Nephron progenitor cell (in vitro differentiated cells): ENCODE measurements around the gene LAPTM5.

Source experiments
- DNase-seq: peaks from one replicate; pipeline ENCODE4 v3.0.0; 2021
- H3K27ac Mint-ChIP-seq: 2 replicates; pipeline ENCODE4 v1.8.0; 2021; ENCODE audit warnings: mild to moderate bottlenecking, moderate library complexity, mixed read lengths
- H3K27me3 Mint-ChIP-seq: 2 replicates; pipeline ENCODE4 v1.8.0; 2021; ENCODE audit warnings: mild to moderate bottlenecking, low read depth, mixed read lengths; ENCODE audit not compliant: poor library complexity
- H3K36me3 Mint-ChIP-seq: 2 replicates; pipeline ENCODE4 v1.8.0; 2021; ENCODE audit warnings: low read depth, mixed read lengths
- H3K4me1 Mint-ChIP-seq: 2 replicates; pipeline ENCODE4 v1.8.0; 2021; ENCODE audit warnings: mixed read lengths
- H3K4me3 Mint-ChIP-seq: 2 replicates; pipeline ENCODE4 v1.8.0; 2021; ENCODE audit warnings: mild to moderate bottlenecking, moderate library complexity, mixed read lengths
- H3K9me3 Mint-ChIP-seq: 2 replicates; pipeline ENCODE4 v1.8.0; 2021; ENCODE audit warnings: mild to moderate bottlenecking, moderate library complexity, mixed read lengths
- TF ChIP-seq, protein P1 (sequence below): fragments of 200-600 bp; sonication (generic); IDR thresholded peaks from 2 replicates; pipeline ENCODE4 v1.5.0; 2021; ENCODE audit warnings: antibody characterized with exemption

The LAPTM5 gene

DNA sequence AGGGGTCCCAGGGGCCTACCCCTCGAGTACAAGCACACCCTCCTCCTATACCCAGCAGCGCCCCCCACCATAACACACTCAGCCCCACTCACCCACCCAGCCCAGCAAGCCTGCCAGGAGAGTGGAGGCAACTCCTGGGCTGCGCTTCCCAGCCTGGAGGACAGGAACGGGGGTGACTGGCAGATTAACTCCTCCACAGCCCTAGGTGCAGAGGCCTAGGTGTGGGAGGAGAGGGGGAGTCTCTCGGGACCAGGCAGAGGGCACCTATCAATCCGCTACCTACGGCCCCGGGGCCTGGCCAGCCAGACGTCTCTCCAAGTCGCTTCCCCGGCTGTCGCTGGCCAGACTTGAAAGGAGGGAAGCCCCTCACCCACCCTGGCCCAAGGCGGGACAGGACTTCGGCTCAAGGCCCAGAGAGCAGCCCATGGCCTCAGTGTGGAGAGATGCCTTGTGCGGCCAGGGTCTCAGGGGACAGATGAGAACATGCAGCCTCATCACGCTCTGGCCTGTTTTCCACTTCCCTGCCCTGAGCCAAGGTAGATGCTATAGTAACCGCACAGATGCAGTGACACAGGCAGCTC, 59.1 kb downstream of the LAPTM5 start:
- Mint-ChIP-seq H3K9me3 (no peaks in the 10 kb centered on the region), H3K4me1 (peaks cover 29% of the 10 kb centered on the region), H3K27me3 (peaks cover 6% of the 10 kb centered on the region), H3K36me3 (no peaks in the 10 kb centered on the region), H3K27ac (no peak overlapping the region), H3K4me3 (no peak overlapping the region)
- TF ChIP-seq, protein P1, sequence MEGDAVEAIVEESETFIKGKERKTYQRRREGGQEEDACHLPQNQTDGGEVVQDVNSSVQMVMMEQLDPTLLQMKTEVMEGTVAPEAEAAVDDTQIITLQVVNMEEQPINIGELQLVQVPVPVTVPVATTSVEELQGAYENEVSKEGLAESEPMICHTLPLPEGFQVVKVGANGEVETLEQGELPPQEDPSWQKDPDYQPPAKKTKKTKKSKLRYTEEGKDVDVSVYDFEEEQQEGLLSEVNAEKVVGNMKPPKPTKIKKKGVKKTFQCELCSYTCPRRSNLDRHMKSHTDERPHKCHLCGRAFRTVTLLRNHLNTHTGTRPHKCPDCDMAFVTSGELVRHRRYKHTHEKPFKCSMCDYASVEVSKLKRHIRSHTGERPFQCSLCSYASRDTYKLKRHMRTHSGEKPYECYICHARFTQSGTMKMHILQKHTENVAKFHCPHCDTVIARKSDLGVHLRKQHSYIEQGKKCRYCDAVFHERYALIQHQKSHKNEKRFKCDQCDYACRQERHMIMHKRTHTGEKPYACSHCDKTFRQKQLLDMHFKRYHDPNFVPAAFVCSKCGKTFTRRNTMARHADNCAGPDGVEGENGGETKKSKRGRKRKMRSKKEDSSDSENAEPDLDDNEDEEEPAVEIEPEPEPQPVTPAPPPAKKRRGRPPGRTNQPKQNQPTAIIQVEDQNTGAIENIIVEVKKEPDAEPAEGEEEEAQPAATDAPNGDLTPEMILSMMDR: no peak
- DNase-seq: no peak

DNA sequence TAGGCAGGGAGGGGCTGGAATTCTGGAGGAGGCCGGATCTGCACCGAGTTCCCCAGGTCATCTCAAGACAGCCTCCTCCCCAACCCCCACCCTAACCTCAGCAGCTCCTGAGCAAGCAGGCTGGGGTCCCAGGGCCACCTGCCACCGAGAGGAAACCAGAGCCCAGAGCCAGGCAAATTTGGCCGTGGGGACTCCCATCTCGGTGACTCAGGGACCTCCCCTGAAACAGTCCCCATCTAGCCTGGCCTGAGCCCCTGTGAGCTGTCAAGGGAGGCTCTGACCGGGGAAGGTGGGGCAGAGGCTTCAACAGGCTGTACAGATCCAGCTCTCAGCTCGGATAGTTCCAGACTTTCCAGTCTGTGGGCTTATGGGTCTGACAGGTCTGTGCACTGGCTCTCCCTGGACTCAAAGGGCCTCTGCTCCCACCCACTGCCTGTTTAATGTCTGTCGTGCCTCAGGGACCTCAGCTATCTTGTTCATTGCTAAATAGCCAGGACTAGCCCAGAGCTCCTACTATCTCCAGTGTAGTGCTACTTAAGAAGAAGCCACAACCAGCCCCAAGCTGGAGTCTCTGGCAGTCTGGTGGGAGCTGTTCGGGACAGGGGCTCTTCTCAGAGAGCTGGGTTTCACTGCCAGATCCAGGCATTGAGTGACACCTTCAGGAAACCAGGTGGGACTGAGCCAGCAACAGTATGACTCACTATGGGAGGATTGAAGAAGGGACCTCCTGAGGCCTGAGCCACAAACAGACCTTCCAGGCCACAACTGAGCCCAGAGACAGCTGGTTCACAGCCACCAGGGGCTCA, 59.8 kb downstream of the LAPTM5 start:
- H3K27ac Mint-ChIP-seq: no peak overlapping the region

DNA sequence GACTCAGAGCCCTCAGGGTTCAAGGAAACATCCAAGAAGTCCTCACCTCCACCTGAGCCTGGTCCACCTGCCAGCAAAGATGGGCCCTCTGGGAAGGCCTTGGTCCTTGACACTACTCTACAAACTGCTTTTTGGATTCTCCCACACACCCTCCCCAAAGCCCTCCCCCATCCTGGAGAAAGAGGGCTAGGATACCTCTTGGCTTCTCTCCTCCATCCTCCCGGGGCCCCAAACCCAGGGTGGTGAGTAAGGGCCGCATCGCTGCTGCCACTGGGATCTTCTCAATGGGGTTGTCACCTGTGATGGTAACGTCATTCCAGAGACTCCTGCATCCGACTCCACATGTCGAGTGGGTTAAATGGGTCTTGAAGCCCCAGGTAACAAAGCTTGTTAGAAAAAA, 60.7 kb downstream of the LAPTM5 start:
- Mint-ChIP-seq H3K27ac (no peak overlapping the region), H3K4me1 (peaks cover 43% of the 10 kb centered on the region), H3K36me3 (no peaks in the 10 kb centered on the region), H3K9me3 (no peaks in the 10 kb centered on the region), H3K4me3 (no peak overlapping the region), H3K27me3 (peaks cover 6% of the 10 kb centered on the region)
- DNase-seq: no peak
- TF ChIP-seq, protein P1: no peak

More for the DNA sequence above, 59.8 kb downstream of the LAPTM5 start:
- Mint-ChIP-seq H3K9me3 (no peaks in the 10 kb centered on the region), H3K4me3 (no peak overlapping the region), H3K36me3 (no peaks in the 10 kb centered on the region), H3K4me1 (peaks cover 33% of the 10 kb centered on the region), H3K27me3 (peaks cover 6% of the 10 kb centered on the region)
- DNase-seq: no peak
- TF ChIP-seq, protein P1: no peak

DNA sequence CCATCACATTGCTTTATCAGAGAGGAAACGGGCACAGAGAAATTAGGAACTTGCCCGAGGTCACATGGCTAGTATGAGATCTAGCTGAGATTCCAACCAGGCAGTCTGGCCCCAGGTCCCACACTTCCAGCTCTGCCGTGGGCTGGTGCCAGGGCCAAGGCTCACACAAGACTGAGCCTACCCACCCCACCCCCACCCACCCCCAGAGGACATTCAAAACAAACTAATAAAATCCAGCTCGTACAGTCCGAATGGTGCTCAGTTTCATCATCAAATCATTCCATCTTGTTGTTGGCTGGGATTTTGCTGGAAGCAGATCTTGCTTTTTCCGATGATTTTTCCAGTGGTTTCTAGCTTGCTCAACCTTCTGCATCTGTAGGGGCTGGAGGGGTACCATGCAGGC, 62.1 kb downstream of the LAPTM5 start:
- peaks cover 13% of the 10 kb centered on the region for H3K27me3 Mint-ChIP-seq
- no peak overlapping the region for H3K27ac Mint-ChIP-seq
- peaks cover 56% of the 10 kb centered on the region for H3K4me1 Mint-ChIP-seq
- TF ChIP-seq, protein P1: no peak
- no peaks in the 10 kb centered on the region for H3K9me3 Mint-ChIP-seq
- no peak overlapping the region for H3K4me3 Mint-ChIP-seq
- H3K36me3 Mint-ChIP-seq: no peaks in the 10 kb centered on the region
- DNase-seq: no peak

DNA sequence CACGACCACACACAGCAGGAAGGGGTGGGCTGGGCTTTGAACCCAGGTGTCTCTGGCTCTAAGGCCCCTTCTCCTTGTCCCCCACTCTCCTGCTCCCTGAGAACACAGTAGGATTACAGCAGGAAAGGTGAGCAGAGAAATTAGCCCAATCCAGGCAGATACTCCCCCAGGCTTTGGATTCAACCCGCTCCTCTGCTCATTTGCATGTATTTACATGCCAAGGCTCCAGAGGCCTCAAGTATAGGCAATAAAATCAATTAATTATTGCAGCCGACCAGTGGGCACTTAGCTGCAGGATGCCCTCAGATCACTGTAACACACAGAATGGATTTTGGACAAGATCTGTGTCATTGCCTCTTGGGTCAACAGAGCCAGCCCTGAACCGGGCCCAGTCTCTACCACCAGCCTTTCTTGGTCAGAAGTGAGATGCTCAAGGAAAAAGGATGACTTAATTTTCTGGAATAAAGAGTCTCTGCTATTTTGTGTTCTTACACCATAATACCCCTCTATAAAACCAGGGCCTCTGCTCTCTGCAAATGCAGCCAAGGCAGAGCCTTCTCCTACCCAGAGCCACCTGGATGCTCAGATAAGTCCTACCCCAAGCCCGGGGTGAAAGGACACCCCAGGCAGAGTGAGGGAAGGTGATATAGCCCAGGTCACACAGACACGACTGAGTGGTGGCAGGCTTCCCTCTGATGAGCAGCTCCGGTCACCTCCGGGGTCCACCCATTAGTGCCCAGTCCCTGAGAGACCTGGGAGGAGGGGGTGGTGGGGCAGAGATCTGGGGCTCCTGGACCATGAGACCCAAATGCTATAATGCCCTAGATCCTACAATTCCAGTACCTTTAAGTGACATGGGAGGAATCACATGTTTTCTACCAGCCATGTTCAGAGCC, 63.0 kb downstream of the LAPTM5 start:
- TF ChIP-seq, protein P1: no peak
- Mint-ChIP-seq H3K4me1 (peaks cover 66% of the 10 kb centered on the region), H3K27ac (no peak overlapping the region), H3K9me3 (no peaks in the 10 kb centered on the region), H3K4me3 (no peak overlapping the region), H3K27me3 (peaks cover 13% of the 10 kb centered on the region), H3K36me3 (no peaks in the 10 kb centered on the region)
- no peak for DNase-seq
